ENCODE measurements around the gene BRD7. TPM values are rescaled to one million over a fixed set of nuclear protein-coding genes. Genes with fewer than 3 reads are reported as not detected.

BRD7 gene
- total and polyA plus RNA-seq, 10 of the 15 experiments (the other 5 are each of a cell fraction or from before 2014, with no cell fraction given) = 16.9 to 74.7 (median 52.0) TPM

GRCh38 chr16:50407351-50407750 is 38.6 kb upstream of the BRD7 start:
- FAIRE-seq = no peak
- Histone ChIP-seq H3K27me3 (replicated peaks in 1 of 2; ENCODE audit: control insufficient read depth in 2 of 2, insufficient read depth in 2 of 2, low read length in 1 of 2) (no peaks in the 10 kb centered on the region), H3K27ac (ENCODE audit: control insufficient read depth, insufficient read depth) (no peak overlapping the region), H4K20me1 (ENCODE audit: control insufficient read depth, insufficient read depth) (no peaks in the 10 kb centered on the region), H3K9me3 (replicated peaks; ENCODE audit: control insufficient read depth, insufficient read depth, low read length) (no peaks in the 10 kb centered on the region; the same call in 2 of the 3 replicates), H3K4me1 (ENCODE audit: control insufficient read depth, insufficient read depth, low read length) (no peaks in the 10 kb centered on the region), H2AFZ (ENCODE audit: control insufficient read depth, low read depth, low read length) (no peak overlapping the region), H3K79me2 (ENCODE audit: control insufficient read depth, insufficient read depth, low read length) (no peaks in the 10 kb centered on the region), H3K4me2 (ENCODE audit: control insufficient read depth, insufficient read depth) (no peak overlapping the region), H3K36me3 (ENCODE audit: control insufficient read depth in 2 of 2, insufficient read depth in 2 of 2, low read length in 1 of 2) (no peaks in the 10 kb centered on the region), H3K4me3 (no peak overlapping the region), H3K9ac (ENCODE audit: control insufficient read depth, insufficient read depth, low read length) (no peak overlapping the region)
- in situ Hi-C loops (cut with MboI) = no loop called here
- 41% methylated on average over 5 of the region's 5 CpGs for WGBS (ENCODE audit: insufficient coverage, insufficient replicate concordance, low lambda C conversion rate, missing lambda C conversion rate)
- ChIA-PET POLR2A (interaction anchor here (0.6 kb wide), 1 partner anchor 10 kb away, joined by 3 read pairs; no protein-coding TSS in a partner anchor), RAD21 (ENCODE audit: unreplicated experiment) (no interaction called here), CTCF (no interaction called here), SMC1A (ENCODE audit: uncharacterized antibody, unreplicated experiment) (no interaction called here)
- no TSS peak for BruUV-seq (replicated peaks)
- ATAC-seq = no peak
- TF ChIP-seq ATF7 (IDR thresholded peaks at IDR 0.05; ENCODE audit: low read depth) (no peak), SREBF2 (IDR thresholded peaks at IDR 0.05; ENCODE audit: low read length) (no peak), FOXK2 (IDR thresholded peaks at IDR 0.05) (no peak), ZZZ3 (IDR thresholded peaks at IDR 0.05; ENCODE audit: control insufficient read depth, insufficient read length, low read depth) (no peak), MTA2 (IDR thresholded peaks at IDR 0.05; ENCODE audit: low read depth) (no peak), HCFC1 (IDR thresholded peaks at IDR 0.05; ENCODE audit: low read length) (no peak), TCF3 (IDR thresholded peaks at IDR 0.05; ENCODE audit: borderline replicate concordance, insufficient read depth, low read depth, low read length) (no peak), CBX5 (IDR thresholded peaks at IDR 0.05; ENCODE audit: low read depth) (no peak), IKZF2 (IDR thresholded peaks at IDR 0.05) (no peak), BACH1 (IDR thresholded peaks at IDR 0.05; ENCODE audit: borderline replicate concordance) (no peak), SMC3 (IDR thresholded peaks at IDR 0.05; ENCODE audit: borderline replicate concordance, low read length) (no peak), PAX8 (IDR thresholded peaks at IDR 0.05) (no peak), ZBED1 (IDR thresholded peaks at IDR 0.05; ENCODE audit: borderline replicate concordance) (no peak), MEF2B (IDR thresholded peaks at IDR 0.05; ENCODE audit: partially characterized antibody, poor library complexity, severe bottlenecking) (no peak), SUPT20H (IDR thresholded peaks at IDR 0.05; ENCODE audit: borderline replicate concordance, control insufficient read depth, low read depth, low read length) (no peak)
- TF ChIP-seq, protein P1, sequence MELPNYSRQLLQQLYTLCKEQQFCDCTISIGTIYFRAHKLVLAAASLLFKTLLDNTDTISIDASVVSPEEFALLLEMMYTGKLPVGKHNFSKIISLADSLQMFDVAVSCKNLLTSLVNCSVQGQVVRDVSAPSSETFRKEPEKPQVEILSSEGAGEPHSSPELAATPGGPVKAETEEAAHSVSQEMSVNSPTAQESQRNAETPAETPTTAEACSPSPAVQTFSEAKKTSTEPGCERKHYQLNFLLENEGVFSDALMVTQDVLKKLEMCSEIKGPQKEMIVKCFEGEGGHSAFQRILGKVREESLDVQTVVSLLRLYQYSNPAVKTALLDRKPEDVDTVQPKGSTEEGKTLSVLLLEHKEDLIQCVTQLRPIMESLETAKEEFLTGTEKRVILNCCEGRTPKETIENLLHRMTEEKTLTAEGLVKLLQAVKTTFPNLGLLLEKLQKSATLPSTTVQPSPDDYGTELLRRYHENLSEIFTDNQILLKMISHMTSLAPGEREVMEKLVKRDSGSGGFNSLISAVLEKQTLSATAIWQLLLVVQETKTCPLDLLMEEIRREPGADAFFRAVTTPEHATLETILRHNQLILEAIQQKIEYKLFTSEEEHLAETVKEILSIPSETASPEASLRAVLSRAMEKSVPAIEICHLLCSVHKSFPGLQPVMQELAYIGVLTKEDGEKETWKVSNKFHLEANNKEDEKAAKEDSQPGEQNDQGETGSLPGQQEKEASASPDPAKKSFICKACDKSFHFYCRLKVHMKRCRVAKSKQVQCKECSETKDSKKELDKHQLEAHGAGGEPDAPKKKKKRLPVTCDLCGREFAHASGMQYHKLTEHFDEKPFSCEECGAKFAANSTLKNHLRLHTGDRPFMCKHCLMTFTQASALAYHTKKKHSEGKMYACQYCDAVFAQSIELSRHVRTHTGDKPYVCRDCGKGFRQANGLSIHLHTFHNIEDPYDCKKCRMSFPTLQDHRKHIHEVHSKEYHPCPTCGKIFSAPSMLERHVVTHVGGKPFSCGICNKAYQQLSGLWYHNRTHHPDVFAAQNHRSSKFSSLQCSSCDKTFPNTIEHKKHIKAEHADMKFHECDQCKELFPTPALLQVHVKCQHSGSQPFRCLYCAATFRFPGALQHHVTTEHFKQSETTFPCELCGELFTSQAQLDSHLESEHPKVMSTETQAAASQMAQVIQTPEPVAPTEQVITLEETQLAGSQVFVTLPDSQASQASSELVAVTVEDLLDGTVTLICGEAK (IDR thresholded peaks at IDR 0.05; ENCODE audit: borderline replicate concordance) = no peak
- TF ChIP-seq, protein P2, sequence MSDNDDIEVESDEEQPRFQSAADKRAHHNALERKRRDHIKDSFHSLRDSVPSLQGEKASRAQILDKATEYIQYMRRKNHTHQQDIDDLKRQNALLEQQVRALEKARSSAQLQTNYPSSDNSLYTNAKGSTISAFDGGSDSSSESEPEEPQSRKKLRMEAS (IDR thresholded peaks at IDR 0.05; ENCODE audit: low read depth, low read length) = no peak
- intact Hi-C loops (cut with micrococcal nuclease; ENCODE audit: unreplicated experiment) = no loop called here
- no peak for DNase-seq (ENCODE audit: low read depth, low spot score)

Measured in GM12878 (cell line).